Stimulated activated CD4-positive, alpha-beta T cell treated with anti-CD3 and anti-CD28 coated beads, Interleukin-12 subunit alpha, Interleukin-12 subunit beta, amount 100 ng/mL, for 48 hours (primary cell): ENCODE measurements around the gene HIC1.
A peak's percentile ranks its signal among the peaks of the same experiment; 100 is the strongest.

Experiments
- DNase-seq, 3 donors: peaks; one replicate each; pipeline ENCODE4 v3.0.0-alpha.2; 2020; ENCODE audit warnings: low read depth in 2 of 3, low spot score in 1 of 3

The HIC1 gene

DNA sequence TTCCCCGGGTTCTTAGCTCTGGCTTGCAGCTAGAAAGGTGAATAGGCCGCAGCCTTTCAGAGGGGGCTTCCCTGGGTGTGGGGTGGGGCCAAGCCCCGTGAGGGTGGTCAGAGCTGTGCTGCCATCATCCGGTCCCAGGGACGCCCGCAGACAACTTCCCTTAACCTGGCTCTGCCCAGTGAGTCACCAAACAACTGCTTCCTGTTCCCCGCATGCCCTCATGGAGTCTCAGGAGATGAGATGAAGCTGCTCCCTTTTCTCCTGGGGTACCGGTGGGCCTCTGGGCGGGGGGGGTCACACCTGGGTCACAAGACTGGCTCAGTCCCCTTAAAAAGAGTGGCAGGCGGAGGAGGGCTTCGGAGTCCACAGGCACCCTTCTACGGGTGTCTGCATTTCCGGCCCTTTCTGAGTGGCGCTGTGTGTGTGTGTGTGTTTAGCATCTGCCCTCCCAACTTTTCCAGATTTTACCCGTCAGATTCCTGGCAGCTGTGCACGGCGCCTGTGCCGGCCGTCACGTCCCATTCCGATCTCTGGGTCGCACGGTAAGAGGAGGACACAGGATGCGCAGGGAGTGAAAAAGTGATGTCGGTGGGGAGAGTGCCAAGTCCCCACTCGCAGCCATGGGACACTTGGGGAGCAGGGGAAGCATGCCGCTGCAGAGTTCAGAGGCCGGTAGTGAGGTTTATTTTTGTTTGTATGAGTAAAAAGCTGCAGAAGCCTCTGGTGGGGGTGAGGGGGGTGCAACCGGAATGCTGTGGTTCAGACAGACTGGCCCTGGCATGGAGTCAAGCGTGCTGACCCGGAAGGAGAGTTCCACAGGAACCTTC, 16.8 kb downstream of the HIC1 start:
- DNase-seq, result no peak

DNA sequence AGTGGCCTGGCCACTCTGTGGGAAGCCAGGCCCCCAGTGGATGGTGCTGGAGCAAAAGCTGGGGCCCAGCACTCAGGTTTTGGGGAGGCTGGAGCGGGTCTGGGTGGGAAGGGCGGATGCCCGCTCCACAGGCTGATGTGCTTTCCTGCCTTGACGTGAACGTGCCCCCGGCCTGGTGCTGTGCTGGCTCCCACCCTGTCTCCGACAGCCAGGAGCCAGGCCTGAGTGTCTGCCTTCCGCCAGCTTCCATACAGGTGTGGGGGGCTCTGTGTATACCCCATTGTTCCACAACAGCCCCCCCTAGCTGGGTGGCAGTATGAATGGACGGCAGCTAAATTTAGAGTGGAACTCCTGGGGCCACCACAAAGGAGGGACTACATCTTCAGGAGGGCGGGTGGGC, 20.0 kb downstream of the HIC1 start:
- no peak for DNase-seq

DNA sequence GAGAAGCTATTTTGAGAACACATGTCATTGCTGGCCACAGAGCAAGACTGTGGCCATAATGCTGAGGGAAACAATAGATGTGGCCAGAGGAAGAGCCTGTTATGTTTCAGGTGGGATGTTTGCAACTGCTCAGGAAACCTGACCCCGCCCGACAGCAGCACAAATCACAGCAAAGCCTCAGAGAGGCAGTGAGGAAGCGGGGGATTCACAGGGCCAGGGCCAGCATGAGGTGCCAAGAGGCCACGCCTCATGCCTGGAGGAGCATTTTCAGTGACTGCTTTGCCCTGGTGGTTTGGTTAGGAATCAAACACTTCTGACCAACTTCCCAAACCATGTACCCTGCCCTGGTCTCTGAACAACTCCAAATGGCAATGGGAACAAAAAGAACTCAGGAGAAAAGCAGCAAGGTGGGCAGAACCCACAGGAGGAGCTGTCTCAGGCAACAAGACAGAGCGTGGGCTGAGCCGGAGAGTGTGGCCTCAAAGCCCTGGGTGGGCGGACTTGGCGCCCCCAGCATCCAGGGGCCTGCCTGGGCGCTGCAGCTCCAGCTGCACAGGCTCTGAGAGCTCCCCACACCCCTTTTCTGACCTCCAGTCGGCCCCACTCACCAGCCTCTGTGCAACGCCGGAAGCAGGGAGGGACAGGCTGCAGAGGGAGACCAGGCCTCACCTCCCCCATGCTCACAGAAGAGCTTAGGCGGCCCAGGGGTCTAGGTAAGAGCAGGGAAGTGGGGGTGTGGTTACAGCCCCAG, 20.6 kb downstream of the HIC1 start:
- DNase-seq, result no peak

DNA sequence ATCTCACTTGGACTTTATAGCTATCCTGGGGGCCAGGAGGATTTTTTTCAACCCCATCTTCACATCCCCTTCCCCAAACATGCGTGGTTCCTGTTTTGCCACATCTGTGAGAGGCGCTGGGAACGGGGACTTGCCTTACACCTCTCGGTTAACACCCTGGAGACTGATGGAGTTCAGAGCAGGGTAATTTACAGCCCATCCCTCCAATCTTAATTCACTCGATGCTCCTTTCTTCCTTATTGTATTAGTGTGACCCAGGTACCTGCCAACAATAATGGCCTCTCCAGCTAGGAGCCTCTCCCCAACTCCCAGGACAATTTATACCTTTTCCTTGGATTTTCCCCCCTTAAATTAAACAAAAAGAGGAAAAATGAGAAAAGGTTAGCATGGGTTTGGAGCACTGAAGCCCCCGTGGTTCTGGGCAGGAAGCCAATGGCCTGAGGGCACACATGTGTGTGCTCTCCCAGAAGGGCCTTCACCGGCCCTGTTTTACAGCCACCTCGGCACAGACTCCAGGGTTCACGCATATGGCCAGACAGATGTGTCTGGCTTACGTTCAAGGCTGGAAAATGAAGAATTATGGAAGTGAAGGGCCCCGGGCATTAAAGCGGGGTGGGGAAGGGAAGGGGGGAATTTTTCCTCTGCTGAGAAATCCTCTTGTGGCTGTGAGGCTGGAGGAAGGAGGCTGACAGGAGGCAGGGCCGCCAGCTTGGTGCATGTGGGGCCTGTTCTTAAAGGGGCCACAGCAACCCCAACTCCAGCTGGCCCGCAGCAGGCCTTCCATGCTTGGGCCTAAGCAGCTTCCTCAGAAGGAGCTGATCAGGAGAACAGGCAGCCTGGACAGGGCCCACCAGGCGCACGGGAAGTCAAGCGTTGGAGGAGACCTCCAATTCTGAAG, 21.4 kb downstream of the HIC1 start:
- no peak for DNase-seq

DNA sequence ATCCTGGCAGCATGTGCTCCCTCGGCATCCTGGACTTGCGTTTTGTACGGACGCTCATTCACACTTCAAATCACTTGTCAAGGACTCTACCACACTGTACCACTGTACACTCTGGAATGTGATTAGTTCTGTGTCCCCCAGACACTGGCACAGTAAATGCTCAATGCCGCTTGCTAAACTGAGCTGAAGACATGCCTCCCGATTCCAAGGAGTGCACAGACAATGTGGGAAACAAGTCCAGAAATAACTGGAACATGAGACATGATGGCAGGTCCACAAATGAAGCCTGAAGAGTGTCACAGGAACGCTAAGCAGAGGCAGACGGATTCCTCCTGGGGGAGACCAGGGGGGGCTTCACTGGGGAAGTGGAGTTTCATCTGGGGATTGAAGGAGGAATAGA, 22.1 kb downstream of the HIC1 start:
- DNase-seq, result no peak

DNA sequence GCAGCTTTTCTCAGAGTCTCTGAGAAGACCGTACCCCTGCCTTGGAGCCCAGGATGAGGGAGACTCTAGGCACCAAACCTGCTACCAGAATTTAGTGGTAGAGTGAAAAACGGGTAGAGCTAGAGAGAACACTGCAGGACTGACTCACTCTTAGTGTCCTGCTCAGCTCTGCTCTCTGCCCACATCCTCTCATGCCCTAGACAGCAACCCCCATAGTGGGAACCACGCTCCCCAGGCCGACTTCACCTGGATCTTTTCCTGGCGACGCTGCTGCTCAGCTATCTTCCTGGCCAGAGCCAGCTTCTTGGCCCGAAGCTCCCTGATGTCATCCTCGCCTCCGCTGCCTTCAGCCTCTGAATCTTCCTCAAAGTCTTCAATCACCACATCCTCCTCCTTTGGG, 26.7 kb downstream of the HIC1 start:
- DNase-seq, result no peak

DNA sequence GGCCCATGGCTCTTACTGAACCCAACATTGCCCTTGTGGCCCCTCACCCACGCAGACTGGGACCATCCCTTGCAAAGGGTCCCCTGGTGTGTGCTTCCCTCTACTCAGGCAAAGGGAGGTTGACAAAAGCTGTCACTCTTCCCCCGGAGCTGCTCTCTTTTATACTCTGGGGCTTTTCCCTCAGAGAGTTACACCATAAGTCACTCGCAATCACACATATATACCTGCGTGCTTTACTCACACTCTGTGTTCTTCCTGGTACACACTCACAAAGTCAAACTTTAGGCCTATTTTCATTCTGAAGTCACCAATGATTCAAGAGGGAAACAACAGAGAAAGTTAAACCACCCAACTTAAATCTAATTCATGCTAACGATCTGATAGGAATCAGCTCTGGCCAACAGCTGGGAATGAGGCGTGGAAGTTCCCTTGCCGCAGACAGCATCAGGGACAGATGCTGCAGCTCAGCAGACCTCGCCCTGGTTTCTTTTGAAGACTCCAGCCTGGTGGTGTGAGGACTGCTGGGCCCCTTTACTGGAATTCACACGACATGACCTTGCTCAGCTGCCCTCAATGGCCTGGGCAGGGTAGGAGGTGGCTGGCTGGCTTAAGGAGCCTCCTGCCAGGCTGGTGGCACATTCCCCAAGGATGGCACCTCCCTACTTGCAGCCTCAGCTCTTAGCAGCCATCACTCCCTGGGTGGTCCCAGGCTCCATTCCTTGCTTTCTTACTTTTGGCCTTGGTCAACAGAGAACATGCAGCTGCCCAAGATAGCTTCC, 27.3 kb downstream of the HIC1 start:
- DNase-seq, result no peak

DNA sequence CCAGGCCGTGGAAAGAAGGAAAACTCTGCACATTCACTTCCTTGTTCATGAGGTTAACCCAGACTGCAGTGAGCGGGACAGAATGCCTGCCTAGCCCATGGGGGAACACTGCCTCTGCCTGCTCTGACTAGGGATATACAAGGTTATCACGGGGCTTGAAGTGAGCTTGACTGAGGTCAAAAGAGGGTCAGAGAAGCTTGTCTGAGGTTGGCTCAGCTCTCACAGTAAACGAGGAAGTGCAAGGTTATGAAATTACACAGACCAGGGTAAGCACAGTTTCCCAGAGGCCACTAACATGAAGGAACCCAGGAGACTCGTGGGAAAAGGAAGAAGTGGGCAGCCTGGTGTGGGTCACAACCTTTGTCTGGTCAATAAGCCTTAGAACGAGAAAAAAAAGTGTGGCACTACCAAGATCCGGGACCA, 28.7 kb downstream of the HIC1 start:
- DNase-seq, result no peak

DNA sequence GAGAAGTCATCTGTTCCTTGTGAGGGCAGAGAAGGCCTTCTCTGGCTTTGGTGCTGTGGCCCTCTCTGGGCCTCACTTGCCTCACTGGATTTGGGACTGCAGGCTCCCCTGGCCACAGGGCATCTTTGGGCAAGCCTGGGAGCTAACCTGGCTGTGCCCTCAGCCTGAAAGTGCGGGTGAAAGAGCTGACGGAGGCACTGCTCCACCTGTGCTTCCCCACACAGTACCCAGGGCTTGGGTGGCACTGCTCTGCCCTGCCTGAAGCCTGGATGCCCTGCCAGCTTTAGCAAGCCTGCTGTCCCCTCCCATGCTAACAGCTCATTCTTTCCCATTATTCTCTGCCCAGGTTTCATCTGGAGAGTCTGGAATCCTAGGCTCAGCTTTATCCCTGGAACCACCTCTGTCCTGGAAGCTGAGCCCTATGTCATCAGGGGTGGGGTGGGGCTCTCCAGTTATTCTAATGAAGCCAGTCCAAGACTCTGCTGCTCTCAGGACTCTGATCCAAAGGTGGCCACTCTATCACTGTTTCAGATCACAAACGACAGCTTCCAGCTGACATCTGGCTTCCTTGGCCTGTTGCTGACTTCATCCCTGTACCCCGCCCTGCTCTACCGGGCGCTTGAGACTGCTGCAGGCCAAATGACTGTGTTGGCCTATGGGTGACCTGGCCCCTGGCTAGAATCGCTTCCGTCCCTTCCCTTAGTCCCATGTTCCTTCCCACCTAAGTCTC, 29.3 kb downstream of the HIC1 start:
- no peak for DNase-seq

DNA sequence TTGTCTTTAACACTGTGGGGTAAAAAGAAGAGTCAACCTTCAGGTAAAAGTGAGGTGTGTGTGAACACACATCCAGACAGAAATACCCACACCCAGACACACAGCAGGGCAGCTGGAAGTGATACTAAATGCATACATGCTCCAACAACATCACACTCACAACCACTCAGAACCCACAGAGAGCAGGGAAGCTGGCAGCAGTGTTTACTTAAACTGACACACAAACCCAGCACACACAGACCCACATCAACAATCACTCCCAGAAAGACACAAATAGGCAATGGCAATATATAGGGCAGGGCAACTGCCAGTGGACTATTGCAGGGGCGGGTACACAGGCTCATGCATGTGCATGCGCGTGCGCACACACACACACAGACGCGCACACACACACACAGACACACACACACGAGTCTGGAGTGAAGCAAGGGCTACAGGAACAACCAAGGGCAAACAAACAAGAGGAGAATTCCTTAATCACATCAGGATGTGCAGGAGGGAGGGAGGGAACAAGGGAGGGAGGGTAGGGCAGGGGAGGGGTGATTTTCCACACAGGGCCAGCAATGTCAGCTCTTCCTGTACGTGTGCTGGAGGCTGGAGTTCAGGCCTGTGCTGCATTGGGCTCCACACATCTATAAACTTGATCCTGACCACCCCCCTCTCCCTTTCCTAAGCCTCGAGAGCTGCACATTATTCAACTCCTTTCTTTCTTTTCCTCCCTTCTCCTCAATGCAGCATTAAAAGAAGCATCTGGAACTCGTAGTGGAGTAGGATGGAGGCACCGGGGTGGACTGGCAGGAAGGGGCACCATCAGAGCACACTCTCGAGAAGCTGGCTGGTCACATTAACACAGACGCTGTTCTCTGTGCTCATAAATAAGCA, 30.1 kb downstream of the HIC1 start:
- no peak for DNase-seq

DNA sequence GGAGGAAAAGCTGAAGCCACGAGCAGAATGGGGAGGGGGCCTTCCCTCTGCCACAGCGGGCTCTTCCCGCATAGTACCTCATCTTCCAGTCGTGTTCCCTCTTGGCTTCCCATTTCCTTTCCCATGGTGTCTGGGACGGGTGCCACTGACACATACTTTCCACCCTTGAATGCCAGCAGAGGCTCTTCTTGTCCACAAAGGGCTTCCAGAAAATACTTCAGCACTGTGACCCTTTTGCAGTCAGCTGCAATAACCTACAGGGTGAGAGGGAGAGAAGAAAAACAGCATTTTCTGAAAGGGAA, 30.7 kb downstream of the HIC1 start:
- no peak for DNase-seq

DNA sequence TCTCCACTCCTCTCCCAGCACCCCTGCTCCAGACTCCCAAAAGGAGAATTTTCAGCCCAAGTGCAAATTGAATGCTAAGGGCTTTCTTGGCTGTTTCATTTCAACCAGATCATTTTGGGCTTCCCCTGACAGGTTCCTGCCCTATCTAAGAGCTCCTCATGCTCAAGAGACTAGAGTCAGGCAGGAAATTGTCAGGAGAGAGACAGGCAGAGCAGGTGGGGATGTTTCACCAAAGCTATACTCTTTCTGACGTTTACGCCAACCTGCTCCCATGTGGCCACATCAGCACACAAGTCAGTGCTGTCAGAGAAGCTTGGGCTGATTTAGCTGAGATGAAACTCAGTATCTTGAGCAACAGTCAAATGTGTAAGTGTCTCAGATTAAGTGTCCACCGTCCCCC, 31.4 kb downstream of the HIC1 start:
- no peak for DNase-seq

DNA sequence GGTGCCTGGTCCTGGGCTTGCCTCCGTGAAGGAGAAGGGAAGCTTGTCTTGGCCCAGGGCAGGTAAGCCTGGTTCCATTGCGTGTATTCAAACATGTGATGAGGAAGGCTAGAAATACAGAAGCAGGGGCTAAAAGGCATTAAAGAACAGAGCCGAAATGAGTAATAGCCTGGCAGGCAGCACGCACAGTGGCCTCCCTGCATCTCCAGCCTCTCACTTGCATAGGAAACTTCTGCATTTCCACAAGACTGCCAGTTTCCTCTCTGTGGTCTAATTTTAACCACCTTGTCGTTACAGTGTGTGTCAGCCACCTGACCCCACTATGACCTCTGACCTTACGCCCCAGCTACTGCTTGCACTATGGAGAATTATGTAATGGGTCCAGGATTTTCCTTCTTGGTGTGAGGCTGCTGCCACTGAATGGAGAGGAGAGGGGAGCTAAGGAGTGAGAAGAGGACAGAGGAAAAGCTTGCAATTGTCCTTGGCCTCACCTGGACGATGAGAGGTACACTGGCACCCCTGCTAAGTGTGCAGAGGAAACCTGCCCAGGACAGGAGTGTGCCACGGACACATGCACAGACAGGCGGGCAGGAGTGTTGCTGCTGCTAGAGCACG, 32.8 kb downstream of the HIC1 start:
- DNase-seq, result peak in 2 of 3 donors; percentile 49 to 51

DNA sequence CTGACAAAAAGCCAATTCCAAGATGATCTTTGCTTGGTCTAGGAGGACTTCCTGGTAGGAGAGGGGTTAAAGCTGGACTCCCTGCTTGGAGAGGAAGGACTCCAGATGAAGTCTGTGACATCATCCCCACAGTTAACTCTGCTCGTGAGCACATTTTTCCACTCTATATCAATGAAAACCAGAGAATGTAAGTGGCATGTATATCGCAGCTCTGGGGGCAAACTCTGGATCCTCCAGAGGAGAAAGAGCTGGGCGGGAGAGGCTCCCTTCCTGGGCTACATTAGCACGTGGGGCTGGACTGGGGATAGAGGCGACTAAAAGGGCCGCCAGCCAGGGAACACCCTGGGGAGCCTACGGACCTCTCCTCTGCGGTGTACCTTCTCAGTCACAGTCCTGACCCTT, 34.1 kb downstream of the HIC1 start:
- no peak for DNase-seq

DNA sequence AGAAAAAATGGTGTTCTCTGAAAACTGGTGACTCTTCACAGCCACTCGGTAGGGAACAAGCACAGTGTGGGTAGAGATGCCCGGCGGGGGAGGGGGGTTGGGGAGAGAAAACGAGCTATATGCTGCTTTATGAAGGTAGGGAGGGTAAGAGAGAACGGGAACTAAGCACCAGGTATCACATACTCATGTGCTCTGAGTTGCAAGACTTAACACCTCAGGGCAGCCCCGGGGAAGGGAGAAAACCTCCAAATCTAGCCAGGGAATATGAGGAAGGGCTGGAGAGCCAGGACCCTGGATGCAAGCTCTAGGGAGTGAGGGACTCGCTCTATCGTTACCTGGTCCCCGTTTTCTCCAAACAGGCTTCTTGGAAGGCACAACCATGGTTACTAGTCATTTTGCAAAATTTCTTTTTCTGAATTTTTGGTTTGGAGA, 35.3 kb downstream of the HIC1 start:
- no peak for DNase-seq

DNA sequence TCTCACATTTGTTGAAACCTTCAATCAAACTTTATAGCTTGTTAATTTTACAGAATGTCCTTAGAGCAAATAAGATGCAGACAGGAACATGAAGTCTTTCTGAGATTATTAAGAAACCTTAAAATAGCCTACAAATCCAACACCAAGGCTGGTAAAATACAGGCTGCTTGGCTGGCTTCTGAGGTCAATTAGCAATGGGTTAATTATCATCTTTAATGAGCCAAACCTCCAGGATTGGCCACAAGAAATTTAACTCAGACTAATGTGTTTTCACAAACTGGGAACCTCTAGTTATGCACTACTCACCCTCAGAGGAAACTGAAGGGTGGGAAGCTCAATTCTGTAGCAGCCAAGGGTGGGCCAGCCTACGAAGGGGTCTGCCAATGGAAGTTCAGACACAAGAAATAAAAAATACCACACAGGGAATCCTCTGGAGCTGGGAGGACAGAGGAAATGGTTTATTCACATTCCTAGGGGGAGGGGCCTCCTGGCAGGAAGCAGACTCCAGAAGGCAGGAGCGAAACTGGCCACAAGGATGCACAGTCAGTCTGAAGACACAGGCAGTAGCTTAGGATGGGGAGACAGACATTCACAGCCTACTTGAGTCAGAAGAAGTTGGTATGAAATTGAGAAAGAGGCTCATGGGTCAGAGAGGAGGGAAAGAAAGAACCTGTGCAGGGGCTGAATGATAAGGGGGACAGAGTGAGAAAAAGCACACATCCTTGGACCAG, 36.1 kb downstream of the HIC1 start:
- no peak for DNase-seq

DNA sequence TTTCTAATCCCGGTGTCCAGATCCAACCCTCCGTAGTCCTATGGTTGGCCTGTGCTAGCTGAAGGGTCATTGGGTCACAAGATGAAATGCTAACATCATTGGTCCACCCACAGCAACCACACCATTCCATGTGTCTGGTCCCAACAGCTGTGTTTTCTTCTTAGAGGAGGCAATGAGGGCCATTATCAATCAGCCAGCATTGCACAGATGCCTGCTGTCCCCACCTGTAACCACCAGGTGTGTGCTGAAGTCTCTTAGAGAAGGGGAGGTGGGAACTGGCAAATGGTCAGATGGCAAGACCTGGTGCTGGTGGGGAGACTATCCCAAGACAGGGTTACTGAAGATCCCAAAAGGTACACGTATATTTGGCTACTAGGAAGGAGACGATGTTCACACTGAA, 37.4 kb downstream of the HIC1 start:
- no peak for DNase-seq

DNA sequence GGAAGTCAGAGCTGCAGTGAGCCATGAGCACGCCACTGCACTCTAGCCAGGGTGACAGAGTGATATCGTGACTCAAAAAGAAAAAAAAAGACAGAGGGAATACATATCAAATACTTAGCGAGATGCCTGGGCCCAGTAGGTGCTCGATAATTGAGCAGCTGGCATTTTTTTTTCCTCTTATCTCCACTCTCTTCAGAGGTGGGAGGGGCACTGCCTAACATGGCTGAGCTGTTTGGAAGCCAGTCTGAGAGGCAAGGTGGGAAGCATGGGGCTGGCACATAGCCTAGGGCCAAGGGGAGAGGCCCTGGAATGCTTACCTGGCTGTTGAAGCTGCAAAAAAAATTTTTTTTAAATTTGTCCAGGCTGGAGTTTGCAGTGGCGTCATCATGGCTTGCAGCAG, 38.4 kb downstream of the HIC1 start:
- DNase-seq, result no peak
